GM18507 (cell line): ENCODE results near the gene NUTF2.

ENCODE experiments used
- DNase-seq: peaks from one replicate; pipeline ENCODE4 v3.0.0; 2011; ENCODE audit warnings: low read depth; ENCODE audit not compliant: insufficient read length; ENCODE audit errors: extremely low spot score
- FAIRE-seq: peaks from 2 replicates; lab custom pipeline; 2011; peaks lifted over from hg19 to GRCh38; lab: Jason Lieb, UNC

The NUTF2 gene

DNA sequence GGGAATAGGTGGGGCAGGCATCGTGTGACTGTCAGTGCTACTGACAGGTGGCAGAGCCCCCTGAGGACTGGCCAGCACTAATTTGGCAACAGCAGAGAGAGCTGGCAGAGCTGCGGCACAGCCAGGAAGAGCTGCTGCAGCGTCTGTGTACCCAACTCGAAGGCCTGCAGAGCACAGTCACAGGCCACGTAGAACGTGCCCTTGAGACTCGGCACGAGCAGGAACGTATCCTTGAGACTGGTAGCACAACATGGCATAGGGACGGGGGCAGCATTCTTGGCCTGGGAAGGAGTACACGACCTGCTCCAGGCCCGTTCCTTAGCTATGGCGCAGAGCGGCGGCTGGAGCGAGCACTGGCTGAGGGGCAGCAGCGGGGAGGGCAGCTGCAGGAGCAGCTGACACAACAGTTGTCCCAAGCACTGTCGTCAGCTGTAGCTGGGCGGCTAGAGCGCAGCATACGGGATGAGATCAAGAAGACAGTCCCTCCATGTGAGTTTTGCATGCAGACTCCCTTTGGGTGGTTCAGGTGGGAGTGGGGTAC lies 35.0 kb downstream of the NUTF2 start:
- DNase-seq: no peak
- FAIRE-seq: no peak

DNA sequence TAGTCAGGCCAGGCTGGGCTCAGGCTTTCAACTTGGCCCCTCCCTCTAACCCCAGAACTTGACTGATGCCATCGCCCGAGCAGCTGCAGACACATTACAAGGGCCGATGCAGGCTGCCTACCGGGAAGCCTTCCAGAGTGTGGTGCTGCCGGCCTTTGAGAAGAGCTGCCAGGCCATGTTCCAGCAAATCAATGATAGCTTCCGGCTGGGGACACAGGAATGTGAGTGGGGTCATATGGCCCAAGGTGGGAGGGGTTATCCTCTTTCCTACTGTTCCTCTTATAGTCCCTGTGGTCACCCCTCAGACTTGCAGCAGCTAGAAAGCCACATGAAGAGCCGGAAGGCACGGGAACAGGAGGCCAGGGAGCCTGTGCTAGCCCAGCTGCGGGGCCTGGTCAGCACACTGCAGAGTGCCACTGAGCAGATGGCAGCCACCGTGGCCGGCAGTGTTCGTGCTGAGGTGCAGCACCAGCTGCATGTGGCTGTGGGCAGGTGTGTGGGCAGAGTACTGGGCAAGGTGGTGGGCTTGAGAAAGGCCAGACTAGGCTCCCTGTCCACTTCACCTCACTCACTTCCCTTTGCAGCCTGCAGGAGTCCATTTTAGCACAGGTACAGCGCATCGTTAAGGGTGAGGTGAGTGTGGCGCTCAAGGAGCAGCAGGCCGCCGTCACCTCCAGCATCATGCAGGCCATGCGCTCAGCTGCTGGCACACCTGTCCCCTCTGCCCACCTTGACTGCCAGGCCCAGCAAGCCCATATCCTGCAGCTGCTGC lies 35.8 kb downstream of the NUTF2 start:
- FAIRE-seq (no peak), DNase-seq (no peak)

DNA sequence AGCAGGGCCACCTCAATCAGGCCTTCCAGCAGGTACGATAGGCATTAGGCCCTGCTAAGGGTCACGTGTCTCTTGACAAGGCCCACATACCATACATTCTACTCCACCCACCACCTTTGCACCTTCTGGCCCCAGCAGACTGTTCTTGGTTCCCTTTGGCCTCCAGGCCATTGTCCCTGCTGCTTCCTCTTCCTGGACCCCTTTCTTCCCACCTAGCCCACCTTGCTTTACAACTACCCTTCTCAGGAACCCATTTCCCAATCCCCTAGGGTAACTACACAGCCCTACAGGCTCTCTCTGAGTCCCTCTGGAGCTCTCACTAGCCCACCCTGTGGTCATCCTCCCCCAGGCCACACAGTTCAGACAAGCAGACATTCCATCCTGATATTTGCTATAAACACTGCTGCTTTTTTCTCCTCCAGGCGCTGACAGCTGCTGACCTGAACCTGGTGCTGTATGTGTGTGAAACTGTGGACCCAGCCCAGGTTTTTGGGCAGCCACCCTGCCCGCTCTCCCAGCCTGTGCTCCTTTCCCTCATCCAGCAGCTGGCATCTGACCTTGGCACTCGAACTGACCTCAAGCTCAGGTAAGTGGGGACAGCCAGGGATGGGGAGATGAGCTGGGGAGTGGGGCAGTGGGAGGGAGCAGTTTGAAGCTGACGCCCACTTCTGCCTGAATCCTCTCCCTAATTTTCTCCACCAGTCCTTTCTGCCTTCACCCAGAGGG lies 36.6 kb downstream of the NUTF2 start:
- peak; percentile 67 for FAIRE-seq
- no peak for DNase-seq

DNA sequence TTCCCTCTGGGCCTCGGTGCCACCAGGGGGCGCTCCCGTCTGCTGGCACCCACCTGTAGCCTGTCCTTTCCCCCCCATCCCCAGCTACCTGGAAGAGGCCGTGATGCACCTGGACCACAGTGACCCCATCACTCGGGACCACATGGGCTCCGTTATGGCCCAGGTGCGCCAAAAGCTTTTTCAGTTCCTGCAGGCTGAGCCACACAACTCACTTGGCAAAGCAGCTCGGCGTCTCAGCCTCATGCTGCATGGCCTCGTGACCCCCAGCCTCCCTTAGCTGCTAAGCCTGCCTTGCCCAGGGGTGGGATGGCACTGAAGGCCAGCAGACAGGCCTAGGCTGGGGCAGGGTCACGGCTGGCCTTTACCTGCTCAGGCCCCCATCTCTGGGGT lies 37.1 kb downstream of the NUTF2 start:
- FAIRE-seq: no peak
- peak; percentile 71 for DNase-seq

DNA sequence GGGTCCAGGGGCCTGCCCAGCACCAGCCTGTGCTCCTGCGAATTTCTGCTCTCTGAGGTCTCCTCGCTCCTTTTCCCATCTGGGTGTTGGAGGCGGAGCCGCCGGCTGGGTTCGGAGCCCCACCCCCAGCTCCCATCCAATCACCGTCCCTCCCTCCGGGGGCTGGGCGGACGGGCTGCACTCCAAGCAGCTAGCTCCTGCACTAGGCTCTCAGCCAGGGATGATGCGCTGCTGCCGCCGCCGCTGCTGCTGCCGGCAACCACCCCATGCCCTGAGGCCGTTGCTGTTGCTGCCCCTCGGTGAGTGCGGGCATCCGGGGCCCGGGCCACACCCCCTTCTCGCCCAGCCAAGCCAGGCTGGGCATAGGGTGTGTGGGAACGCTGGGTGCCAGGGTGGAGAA lies 38.0 kb downstream of the NUTF2 start, which contains the start of gene NRN1L:
Gene NRN1L (plus strand): TSS at position 202 of the 400 bp plus-strand sequence. CDS start 19 bp downstream, at position 221.
- no peak for DNase-seq
- no peak for FAIRE-seq

DNA sequence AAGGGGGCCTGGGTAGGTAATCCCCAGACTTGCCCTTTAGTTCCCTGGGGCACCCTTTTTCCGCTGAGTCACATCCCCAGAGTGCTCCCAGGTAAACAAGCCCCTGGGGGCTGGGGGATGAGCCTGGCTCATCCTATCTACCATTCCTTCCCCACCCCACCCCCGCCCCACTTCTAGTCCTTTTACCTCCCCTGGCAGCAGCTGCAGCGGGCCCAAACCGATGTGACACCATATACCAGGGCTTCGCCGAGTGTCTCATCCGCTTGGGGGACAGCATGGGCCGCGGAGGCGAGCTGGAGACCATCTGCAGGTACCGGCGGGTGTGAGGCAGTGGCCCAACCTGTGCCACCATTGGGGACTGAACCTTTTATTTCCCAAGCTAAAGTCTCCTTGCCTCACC lies 38.8 kb downstream of the NUTF2 start:
- FAIRE-seq: no peak
- no peak for DNase-seq

DNA sequence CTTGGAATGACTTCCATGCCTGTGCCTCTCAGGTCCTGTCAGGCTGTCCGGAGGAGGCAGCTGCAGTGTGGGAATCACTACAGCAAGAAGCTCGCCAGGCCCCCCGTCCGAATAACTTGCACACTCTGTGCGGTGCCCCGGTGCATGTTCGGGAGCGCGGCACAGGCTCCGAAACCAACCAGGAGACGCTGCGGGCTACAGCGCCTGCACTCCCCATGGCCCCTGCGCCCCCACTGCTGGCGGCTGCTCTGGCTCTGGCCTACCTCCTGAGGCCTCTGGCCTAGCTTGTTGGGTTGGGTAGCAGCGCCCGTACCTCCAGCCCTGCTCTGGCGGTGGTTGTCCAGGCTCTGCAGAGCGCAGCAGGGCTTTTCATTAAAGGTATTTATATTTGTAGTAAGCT lies 39.2 kb downstream of the NUTF2 start:
- no peak for FAIRE-seq

DNA sequence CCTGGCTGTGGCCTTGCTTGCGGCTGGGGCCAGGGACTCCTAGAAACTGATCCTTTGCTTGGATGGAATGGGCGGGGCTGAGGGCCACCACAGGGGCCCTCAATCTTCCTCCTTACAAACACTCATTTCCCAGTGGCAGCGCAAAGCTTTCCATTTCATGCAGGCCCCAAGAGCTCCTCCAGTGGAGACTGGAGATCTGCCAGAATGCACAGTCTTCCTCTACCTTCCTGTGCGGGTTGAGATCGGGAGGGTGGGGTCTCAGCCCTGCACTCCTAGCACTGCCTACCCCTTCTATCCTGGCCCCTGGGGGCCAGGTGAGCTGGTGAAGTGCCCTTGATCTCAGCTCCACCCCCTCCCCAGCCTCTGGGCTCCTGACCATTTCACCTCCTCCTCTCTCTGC lies 39.7 kb downstream of the NUTF2 start:
- no peak for FAIRE-seq
- DNase-seq: no peak

More for the DNA sequence above, 39.2 kb downstream of the NUTF2 start:
- DNase-seq: no peak

DNA sequence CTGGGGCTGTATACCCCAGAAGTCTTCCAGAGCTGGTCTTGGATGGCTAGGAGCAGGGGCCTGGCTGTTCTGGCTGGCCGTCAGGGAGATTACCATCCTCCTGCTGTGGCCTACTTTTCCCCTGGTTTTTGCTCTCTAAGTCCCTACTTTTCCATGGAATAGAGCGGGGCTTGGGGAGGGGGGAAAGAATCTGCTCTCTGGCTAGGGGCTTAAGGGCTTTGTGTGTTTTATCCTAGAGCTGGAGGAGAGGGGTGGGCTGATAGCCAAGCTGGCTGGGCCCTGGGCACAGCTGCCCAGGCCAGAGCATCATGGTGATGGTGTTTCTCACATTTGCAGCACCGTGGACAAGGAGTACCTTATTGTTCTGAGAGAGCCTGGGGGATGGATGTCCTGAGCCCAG lies 41.6 kb downstream of the NUTF2 start:
- FAIRE-seq: no peak
- no peak for DNase-seq

DNA sequence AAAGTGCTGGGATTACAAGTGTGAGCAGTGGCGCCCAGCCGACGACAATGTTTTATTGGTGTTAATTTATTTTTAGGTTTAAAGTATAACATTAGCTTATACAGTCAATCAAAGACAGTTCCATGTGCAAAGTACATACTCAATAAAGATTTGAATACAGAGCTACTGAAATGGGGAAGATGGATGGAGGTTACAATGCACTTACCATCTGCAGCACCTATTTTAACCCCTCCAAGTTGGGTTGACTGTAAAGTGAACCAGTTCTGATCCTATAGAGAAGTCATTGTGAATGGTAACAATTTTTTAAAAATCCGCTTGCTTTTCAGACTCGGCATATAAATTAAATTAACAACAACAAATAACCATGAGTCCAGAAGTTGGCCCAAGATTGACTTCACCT lies 45.6 kb downstream of the NUTF2 start:
- FAIRE-seq (no peak), DNase-seq (no peak)

DNA sequence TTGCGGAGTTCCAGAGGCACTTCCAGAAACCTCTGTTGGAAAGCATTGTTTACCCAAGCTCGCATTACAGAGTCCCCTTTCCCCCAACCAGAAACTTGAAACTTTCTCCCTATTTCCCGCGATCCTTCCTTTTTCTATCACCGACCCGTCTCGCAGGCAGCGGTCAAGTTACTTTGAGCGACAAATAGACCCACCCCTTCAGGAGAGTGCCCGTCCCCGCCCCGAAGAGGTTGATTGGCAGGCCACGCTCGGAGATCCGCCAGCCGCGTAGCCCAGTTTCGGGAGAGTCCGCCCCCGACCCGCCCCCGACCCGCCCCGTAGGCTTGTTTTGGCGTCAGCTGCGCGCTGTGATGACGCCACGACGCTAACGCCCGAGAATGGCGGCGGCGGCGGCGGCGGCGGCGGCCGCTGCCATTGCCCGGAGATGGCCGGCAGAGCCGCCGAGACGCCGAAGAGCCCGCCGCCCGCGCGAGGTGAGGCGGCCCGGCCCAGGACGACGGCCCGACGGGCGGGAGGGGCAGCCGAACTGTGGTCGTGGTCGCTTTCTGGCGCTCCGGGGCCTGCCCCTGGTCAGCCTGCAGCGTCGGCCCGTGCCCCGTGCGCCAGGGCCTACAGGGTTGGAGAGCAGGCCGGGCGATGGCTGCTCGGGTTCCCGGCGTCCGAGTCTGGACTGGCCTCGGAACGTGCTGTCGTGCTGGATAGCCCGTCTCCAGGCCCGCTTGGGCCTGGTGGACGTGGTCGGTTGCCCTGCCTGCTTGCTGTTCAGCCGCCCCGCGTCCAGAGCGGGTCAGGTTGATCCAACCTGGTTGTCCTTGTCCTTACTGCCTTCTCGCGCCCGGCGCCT lies 46.4 kb downstream of the NUTF2 start, which contains the start of gene PSKH1:
Gene PSKH1 (plus strand): TSS at position 356 of the 844 bp plus-strand sequence. CDS start 15,496 bp downstream, outside the sequence.
- peak; percentile 80 for FAIRE-seq
- DNase-seq: peak; percentile 99

DNA sequence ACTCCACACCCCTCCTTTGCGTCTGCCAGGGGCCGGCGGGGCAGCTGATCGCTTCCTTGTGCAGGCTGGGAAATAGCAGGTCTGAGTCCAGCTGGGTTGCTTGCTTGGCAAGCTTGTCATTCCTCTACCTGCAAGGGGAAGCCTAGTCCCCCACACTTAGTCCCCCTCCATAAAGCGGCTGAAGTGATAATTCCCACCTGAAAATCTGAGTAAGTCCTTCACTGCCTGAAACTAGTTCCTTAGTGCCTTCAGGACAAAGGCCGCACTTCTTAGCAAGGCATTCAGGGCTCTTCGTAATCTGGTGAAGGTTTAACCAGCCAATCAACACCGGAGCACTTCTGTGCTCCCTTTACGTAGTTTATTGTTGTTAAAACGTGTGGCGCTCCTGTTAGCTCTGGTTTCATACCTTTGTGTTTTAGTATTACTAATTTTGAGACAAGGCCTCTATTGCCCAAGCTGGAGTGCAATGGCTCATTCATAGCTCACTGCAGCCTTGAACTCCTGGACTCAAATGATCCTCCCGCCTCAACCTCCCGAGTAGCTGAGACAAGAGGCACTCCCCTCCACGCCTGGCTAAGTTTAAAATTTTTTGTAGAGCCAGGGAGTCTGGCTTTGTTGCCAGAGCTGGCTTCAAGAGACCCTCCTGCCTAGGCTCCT lies 47.1 kb downstream of the NUTF2 start:
- no peak for FAIRE-seq
- no peak for DNase-seq

DNA sequence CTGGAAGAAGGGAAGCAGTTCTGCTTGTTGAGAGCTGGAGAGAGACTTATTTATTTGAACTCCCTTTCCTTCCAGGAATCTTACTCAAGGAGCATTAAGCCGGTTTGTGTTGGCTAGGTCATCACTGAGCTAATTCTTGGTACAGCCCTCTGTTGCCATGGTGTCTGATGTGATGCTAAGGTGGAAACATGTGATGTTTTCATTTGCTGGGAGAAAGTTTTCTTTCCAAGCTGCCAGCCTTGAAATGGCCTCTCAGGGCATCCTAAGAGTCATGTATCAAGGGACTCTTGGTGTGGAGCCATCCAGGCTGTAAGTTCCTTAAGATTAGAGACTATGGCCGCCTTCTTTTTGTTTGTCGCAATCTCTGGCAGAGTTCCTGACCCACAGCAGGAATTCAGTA lies 50.5 kb downstream of the NUTF2 start:
- DNase-seq (no peak), FAIRE-seq (no peak)

DNA sequence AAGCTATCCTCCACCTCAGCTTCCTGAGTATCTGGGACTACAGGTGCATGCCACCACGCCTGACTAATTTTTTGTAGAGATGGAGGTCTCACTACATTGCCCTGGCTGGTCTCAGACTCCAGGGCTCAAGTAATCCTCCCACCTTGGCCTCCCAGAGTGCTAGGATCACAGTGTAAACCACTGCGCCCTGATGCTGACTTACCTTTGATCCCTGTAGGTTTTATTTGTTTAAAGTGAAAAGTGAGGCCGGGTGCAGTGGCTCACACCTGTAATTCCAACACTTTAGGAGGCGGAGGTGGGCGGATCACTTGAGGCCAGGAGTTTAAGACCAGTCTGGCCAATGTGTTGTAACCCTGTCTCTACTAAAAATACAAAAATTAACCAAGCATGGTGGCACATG lies 55.0 kb downstream of the NUTF2 start:
- FAIRE-seq (no peak), DNase-seq (no peak)

DNA sequence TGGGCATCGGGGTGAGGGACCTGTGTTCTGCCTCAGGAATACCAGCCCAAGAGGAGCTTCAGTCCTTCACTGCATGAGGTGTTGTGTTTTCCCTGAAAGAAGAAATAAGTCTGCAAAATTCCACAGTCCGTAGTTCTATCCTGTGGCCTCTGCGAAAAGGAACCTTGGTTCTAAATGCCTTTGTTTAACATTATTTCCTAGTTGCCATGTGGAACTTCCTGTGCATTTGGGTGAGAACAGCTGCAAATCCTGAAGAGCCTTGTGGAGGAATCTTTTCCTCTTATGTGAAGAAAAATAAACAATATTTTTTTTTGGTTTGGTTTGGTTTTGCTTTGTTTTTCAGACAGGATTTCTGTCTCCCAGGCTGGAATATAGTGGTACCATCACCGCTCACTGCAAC lies 56.1 kb downstream of the NUTF2 start:
- FAIRE-seq: no peak

DNA sequence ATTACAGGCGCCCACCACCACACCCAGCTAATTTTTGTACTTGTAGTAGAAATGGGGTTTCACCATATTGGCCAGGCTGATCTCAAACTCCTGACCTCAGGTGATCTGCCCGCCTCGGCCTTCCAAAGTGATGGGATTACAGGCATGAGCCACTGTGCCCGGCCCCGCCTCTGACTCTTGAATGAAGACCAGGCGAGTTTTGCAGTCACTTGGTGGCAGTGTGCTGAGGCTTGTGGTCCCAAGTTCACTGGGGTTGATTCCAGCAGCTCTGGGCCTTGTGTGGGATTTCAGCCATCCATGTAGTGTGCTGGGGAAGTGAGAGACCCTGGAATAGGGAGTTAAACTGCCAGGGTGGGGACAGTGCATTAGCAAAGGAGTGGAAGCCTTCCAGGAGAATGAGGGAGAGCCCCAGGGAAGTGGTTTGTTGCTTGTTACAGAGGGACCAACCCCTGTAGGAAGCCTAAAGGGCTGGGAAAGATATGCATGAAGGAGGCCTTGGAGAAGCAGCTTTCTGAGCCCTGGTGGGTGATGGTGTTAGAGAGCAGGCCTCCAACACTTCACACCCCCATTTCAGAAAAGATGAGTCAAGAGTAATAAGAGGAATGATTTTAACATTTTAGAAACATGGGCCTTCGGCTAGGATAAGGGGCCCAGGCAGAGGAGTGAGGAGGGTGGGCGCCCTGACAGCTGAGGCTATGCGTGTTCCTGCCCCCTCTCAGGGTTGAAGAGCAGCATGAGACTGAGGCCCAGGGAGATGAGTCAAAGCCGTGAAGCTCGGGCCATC lies 60.9 kb downstream of the NUTF2 start:
- DNase-seq (no peak), FAIRE-seq (no peak)

More for the DNA sequence above, 56.1 kb downstream of the NUTF2 start:
- no peak for DNase-seq

DNA sequence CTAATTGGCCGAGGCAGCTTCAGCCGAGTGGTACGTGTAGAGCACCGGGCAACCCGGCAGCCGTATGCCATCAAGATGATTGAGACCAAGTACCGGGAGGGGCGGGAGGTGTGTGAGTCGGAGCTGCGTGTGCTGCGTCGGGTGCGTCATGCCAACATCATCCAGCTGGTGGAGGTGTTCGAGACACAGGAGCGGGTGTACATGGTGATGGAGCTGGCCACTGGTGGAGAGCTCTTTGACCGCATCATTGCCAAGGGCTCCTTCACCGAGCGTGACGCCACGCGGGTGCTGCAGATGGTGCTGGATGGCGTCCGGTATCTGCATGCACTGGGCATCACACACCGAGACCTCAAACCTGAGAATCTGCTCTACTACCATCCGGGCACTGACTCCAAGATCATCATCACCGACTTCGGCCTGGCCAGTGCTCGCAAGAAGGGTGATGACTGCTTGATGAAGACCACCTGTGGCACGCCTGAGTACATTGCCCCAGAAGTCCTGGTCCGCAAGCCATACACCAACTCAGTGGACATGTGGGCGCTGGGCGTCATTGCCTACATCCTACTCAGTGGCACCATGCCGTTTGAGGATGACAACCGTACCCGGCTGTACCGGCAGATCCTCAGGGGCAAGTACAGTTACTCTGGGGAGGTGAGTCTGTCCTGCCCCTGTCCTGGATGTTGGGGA lies 62.5 kb downstream of the NUTF2 start:
- DNase-seq (no peak), FAIRE-seq (no peak)

DNA sequence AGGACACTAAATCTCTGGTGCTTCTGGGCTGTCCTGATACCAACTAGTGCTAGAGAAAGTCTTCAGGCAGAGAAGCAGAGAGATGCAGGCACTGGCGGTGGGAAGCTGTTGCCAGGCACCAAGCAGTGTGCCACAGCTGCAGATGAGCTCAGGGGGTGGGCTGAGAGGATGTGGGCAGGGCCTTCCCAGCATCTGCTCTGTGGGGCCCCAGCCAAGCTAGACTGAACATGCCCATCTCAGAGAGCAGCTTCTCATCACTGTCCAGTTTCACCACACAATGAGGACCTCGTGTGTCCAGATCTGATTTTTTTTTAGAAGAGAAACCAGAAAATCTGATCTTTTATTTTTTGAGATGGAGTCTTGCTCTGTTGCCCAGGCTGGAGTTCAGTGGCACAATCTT lies 63.4 kb downstream of the NUTF2 start:
- DNase-seq: no peak
- no peak for FAIRE-seq
